Activated CD8-positive, alpha-beta memory T cell treated with anti-CD3 and anti-CD28 coated beads, Interleukin-2, amount 50 U/mL, for 24 hours (primary cell): Measurements from ENCODE around the gene EVI5.
A peak's percentile ranks its signal among the peaks of the same experiment; 100 is the strongest.

Experiments used
- DNase-seq: peaks from one replicate; pipeline ENCODE4 v3.0.0-alpha.2; 2020; ENCODE audit errors: extremely low read depth

The EVI5 gene

DNA sequence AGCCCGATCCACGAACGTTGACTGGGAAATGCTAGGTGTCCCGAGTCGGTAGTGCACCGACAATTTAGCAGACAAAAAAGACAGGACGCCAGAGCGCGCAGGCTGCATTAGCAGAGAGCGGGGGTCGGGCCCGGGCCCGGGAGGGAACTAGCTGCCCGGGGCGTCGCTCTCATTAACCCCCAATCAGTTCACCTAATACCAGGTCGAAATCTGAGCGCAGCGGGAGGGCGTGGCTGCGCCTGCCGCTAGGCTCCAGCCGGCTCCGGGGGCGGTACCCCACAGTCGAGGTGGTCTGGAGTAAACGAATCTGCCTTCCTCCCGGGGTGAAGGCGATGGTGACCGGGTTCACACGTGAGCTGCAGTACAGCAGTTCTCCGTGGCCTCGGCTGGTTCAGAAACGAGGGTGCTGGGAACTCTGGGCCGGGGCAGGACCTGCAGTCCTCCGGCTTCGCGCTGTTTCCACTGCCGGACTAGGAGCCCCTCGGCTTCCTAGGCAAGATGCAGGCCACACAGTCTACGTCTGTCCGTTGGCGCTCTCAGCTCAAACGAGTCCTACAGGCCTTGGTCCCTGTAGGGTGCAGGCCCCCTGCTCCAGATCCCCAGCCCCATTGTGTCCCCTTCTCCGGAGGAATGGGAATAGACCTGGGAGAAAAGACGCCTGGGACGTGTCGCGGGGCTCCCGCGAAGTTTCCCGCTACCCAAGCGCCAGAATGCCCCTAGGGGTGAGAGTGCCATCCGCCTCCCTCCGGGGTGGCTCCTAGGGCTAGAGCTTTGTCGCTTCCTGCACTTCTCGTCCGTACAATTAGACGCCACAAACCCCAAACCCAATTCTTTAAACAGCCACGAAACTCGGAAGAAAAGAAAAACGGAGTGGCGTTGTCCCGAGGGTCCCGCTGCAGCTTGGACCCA lies 300.2 kb downstream of the EVI5 start:
- DNase-seq: peak; percentile 44

DNA sequence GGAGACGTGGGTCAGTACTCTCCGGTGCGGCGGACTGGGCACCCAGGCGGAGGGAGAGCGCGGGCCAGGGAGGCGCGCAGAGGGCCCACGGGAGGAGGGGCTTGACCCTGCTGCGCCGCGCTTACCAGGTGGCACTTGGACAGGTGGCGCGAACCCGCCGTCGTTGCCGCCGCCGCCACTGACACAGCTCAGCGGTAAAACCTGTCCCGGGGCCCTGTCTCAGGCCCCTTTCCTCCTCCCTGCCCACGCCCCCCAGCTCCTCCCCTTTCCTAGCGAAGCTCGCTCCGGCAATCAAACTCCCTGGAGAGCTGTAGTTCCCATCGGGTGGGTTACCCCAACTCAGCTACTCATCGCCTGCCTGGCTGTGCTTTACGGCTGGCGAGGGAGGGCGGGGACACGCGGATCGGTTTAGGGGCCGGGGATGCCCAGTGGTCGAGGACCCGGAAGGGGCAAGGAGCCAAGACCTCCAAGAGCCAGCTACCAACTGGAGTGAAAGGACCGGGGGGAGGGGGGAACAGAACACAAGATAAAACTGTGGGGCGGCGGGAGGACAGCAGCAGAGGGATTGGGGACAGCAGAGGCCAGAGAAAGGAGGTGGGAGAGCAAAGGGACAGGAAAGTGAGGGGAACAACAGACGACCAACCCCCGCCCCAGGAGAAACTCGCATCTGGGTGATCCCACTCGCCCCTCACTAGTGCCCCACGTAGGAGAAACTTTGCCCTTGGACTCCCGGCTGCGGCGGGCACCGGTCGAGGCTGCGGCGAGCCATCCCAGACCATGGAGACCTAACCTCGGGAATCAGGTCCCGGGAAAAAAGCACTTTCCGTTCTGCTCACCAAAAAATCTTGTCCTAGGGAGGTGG lies 301.1 kb downstream of the EVI5 start:
- peak; percentile 51 for DNase-seq

DNA sequence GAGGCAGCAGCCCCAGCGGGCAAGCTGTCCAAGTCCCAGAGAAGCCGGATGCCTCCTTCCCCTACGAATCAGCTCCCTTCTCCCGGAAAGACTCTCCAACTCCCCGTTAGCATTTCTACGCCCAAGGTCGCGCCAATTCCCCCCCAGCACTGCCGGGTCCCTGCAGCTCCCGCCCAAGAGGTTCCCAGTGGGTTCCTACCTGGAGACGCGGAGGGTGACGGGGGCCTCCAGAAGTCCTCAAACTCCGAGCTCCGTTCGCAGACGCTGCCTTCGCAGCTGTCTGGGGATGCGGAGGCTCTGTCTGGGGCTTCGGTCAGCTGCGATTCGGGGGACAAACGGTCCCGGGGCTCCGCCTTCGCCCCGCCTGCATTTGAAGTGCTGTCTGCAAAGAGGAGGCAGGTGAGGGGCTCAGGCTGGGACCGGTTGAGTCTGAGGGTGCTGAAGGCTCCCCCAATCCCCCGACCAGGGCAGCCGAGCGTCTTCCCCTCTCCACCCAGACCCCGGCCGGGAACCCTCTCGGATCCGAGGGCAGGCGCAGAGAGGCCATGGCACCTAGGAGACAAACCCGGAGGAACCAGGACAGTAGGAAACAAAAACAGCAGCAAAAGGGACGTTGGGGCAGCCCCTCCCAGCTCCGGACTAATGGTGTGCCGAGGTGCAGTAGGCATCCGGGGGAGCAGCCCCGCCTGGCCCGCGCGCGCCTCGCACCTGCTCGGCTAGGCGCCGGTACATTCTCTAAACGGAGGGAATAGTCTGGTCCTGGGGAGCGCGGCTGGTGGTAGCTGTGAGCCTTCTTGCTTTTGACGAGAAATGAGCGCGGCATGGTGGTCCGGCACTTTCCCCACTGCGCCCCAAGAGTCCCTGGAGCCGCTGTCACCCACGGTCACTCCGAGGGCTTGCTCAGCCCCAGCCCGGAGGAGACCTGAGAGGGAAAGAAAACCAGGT lies 302.0 kb downstream of the EVI5 start:
- DNase-seq: no peak

DNA sequence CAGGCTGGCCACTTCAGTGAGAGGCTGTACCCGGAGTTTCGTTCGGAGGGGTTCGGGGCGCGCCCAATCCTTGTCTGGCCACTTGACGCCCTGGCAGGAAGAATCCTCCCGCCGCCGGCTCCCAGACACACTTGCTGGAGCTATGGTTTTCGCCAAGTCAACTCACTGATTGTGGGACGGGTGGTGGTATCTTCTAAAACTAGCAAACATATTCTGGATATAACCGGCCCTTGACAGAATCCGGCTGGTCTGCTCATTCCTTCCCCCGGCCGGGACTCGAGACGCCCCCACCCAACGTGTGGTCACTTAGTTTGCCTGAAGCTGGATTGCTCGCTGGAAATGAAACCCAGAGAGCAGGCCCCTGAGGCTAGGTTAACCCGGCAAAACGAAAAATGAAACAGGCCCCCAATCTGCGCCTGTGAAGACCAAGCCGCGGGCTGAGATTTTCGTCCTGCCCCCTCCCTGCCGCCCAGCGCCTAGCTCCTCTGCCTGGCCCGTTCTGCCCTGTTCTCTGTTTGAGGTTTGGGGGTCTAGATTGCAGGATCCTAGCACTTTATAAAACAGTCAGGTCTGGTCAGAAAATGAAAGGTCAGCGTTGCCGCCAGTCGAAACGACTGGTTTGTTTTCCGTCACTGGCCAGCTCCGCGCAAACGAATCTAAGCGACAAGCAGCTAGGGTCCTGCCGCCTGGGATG lies 302.8 kb downstream of the EVI5 start:
- DNase-seq: no peak

DNA sequence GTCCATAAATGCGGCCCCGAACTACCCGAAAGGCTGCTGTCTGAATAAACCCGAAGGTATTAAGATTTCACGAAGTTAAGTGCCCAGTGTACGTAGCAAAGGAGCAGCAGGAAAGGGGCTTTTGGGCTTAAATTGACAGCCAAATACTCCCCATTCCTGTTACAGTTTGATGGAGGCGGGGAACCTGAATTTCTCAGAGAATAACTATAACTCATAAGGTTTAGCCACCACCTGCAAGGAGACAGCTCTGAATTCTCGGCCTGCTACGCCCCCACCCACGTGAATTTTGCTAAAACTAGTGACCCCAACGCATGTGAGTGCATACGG lies 303.3 kb downstream of the EVI5 start:
- DNase-seq: no peak

DNA sequence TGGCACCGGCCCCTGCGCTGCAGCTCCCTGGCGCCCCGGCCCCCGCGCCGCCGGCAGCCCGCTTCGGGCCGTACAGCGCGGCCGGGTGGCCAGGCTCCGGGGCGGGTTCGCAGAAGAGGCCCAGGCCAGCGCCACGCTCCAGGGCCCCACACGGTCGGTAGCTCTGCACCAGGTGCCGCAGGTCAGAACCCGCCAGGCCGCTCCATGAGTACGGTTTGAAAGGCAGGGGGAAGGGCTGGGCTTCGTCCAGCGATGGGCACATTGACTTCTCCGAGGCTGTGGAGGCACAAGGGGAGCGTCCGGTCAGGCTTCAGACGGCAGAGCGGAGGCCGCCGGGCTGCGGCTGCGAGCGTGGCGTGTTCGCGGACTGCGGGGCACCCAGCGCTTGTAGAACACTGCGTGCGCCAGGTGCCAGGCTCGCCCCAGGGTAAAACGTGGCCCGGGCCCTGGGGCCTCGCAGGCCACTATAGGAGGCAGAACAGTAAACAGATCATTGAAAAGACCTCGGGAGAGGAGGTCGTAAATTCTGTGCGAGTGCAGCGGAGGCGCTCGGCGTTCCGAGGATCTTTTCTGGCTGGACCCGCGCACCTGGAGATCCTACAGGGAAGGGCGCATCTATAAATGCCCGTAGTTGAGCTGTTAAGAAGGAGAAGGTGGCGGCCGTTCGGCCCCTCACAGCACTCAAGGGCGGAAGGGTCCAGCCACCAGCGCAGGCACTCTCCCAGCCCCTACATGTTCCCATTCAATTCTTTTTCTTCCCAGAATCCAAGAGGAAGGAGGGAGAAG lies 303.9 kb downstream of the EVI5 start:
- DNase-seq: no peak

DNA sequence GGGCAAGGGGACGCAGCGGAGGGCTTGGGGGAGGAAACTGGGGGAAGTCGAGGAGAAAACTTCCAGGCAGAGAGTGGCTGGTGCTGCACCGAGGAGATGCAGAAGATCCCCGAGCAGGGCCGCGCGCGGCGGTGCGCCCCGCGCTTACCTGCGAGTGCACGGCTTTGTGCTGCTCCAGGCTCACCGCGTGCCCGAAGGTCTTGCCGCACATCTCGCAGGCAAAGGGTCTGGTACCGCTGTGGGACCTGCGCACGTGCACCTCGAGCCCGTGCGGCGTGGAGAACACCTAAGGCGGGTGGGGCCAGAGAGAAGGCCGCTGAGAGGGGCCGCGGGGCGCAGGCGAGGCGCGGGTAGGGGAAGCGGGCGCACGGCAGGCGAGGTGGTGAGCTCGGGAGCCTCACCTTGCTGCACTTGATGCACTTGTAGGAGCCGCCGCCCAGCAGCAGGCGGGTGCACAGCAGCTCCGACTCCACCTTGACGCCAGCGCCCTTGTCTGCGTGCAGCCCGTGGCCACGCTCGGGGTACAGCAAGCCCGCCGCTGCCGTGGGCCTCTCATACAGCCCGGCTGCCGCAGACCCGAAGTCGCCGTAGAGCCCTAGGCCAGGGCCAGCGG lies 304.6 kb downstream of the EVI5 start:
- DNase-seq: no peak

DNA sequence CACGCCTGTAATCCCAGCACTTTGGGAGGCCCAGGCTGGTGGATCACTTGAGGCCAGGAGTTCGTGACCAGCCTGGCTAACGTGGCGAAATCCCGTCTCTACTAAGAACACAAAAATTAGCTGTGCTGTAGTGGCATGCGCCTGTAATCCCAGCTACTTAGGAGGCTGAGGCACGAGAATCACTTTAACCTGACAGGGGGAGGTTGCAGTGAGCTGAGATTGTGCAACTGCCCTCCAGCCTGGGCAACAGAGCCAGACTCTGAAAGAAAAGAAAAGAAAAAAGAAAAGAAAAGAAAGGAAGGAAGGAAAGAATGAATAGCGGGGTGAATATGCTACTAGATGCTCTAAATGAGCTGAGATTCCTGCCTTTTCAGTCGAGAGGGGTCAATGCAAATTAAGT lies 305.3 kb downstream of the EVI5 start:
- no peak for DNase-seq

DNA sequence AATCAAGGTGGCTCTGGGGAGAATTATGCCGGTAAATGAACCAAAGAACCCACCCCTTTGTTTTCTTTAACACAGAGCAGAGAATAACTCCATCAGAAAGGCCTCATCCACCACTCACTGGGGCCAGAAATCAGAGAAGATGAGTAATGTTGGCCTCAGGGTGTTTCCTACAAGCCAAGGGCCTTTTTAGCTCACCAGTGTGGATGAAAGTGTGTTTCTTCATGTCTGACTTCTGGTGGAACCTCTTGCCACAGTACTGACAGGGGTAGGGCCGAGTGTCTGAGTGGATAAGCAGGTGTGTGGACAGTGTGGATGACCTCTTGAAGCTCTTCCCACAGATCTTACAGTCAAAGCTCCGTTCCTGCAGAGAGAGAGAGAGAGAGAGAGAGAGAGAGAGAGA lies 306.5 kb downstream of the EVI5 start:
- DNase-seq: no peak

DNA sequence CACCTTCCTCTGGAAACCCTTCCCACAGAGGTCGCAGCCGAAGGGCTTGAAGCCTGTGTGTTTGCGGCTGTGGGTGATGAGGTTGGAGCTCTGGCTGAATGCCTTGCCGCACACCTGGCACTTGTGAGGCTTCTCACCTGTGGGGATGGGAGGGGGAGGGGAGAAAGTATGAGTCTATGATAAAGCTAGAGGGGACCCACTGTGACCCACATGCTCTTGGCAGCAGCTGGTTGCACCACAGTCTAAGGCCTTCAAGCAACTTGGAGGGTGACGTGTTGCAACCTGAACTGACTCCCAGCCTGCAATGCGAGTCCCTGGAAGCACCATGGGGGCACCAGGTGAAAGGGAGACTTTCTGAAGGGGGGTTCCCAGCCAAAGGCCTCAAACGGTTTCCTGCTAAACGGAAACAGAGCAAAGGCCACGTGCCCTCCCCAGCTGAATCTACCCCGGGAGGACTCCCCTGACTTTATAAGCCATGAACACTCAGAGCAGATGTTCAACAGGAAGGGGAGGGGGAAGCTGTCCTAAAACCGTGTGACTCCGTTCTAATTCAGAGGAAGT lies 308.8 kb downstream of the EVI5 start:
- DNase-seq: peak; percentile 18

DNA sequence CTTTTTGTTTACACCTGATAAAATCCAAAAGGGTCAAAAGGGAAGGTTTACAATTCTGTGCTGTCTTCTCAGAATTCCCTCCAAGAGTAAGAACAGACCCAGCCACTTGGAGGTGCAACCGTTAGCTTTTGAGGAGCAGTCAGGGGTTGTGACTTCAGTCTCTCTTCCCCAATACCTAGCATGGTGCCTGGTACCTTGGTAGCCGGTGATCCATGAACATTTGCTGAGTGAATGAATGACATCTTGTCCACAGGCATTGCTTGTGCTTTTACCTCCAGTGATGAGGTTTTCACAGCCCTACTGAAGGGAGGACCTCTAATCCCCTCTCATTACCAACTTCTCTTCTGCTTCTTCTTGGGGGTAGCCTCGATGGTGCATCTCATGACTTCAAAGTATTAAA lies 309.9 kb downstream of the EVI5 start:
- no peak for DNase-seq

DNA sequence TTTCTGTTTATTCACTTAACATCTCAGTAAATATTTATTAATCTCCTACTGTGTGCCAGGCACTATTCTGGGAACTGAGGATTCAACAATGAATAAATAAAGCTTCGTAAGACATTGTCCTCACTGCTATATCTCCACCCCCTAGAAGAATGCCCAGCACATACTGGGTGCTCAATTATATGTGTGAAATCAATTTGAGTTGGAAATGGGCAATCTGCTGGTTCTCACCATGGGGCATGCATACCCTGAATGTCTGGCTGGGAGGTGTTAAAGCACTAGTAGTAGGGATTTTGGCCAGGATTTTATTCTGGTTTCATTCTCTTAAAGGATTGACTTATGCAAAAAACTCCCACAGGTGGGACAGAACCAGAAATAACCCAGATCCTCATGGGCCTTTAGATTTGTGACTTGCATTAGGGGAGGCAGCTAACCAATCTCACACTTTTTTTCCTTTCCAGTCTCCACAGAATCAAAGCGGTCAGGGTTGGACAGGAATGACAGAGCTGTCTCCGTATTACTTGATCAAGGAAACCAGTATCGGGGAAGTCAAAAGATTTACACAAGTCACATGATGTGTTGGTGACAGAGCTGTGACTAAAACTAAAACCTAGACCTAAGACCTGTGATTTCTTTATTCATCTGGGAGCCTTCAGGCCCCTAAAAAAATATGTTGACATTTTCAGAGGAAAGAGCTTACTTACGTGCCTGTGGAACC lies 311.0 kb downstream of the EVI5 start:
- DNase-seq: no peak

DNA sequence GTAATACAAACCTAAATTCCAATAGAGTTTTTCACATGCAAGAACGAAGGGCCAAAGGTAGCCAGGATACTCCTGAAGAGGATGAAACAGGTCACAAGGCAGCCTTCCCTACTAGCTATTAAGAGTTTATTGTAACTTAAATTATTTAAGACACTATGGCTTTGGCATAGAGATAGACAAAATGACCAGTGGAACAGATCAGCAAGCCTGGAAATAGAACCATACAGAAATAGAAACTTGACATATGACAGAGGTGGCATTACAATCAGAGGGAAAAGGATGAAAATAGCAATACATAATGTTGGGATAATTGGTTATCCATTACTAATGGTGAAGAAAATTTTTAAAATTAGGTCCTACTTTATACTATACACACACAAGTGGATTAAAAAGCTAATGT lies 314.7 kb downstream of the EVI5 start:
- DNase-seq: no peak

DNA sequence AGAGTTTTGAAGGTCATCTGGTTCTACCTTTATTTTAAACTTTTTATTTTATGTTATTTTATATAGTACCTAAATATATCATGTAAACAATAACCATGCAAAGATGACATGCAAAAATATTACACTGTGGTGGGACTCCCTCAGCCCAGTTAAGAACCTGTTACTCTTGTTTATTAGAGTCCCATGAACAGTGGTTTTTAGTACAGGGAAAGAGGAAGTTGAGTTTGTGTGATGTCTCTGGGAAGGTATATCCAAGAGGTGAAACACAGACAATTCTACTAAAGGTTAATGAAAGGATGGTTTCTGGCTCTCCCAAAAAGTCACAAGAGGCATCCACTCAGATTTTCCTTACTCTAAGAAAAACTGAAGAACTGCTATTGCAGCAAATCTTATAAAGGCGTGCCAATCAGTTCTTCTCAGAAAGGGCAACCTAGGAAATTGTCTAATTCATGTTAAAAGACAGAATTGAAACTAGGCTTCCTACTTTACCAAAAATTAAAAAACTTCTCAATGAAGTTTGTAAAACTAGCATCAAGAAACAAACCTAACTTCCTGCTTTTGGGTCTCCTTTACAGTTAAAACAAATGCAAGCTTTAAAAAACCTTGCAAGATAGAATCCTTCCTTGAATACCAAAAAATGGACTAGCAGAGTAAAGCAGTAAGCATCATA lies 318.1 kb downstream of the EVI5 start:
- no peak for DNase-seq

DNA sequence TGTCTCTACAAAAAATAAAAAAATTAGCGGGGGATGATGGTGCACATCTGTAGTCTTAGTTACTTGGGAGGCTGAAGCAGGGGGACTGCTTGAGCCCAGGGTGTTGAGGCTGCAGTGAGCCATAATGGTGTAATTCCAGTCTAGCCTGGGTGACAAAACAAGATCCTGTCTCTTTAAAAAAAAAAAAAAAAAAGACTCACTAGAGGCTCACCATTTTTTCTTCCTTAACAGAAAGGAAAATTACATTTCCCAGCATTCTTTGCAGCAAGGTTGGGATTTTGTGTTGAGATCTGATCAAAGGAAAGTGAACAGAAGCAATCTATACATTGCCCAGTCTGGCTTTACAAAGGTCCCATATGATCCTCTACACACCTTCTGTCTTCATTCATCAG lies 319.7 kb downstream of the EVI5 start:
- no peak for DNase-seq

DNA sequence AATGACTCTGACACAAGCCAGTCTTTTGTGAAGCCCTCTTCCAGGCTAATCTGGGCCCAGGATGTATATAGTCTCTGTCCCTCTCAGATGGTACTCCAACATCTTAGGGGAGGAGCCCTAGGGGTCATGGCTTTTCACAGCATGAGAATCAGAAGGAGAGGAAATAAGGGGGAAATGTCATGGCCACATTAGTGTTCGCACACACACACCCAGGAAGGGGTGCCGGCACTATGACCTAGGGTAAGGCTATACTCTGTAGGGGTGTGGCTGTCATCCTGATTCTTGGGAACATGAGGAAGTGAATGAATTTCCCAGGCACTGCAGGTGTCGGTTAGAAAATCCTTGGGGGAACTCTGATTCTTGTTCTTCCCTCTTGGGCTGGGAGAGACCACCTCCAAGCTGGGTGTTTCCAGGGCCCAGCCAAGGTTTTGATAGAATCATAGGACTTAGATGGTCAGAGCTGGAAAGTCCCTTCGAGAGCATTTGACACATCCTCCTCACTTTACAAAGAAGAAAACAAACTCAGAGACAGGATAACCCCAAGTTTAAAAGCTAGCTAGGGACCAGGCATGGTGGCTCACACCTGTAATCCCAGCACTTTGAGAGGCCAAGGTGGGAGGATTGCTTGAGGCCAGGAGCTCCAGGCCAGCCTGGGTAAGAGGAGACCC lies 320.2 kb downstream of the EVI5 start:
- no peak for DNase-seq

DNA sequence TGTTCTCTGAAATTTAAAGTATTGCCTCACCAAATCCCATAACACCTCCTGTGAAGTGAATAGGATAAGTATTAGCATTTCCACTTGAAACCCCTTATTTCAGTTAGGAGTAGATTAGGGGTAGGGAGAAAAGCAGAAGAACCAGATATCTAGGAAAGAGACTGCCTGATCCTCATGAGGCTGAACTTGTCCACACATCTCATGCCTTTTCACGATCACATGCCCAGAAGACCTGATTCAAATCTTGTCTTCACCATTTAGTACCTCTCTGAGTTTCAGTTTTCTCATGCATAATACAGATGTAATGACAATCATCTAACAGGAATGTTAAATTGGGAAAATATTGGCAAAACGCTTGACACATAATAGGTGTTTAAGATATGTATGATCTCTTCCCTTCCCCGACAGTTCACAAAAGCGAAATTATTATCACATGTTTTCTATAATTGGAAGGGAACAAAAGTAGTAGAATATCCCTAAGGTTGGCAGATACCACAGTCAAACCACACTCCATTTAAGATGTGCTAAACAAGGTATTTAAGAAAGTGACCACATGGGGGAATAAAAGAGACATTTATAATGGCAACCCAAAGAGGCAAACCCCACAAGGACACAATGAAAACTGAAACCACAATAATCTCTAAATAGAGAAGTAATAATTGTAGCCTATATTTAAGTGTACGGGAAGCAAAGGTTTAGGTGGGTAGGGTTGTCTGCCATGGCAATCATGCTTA lies 323.4 kb downstream of the EVI5 start:
- DNase-seq: no peak
